Coronary artery (tissue), 2 donors: ENCODE data around the gene IFT20.
"Not testable (repeated sequence)": the region's sequence is repeated elsewhere in the genome, so short reads cannot be mapped to it uniquely, and the experiment has no call there.

Experiments
- DNase-seq: peaks from one replicate; pipeline ENCODE4 v3.0.0-alpha.2; 2017; ENCODE audit warnings: low spot score
- H3K27ac ChIP-seq, 2 donors: fragments of 200-600 bp; sonication (generic); one replicate each; pipeline ENCODE4 v1.5.1; 2016 to 2019
- H3K4me3 ChIP-seq: fragments of 200-600 bp; sonication (generic); 2 replicates; pipeline ENCODE4 v1.5.1; 2016; ENCODE audit warnings: mild to moderate bottlenecking, moderate library complexity
- TF ChIP-seq, protein P1 (sequence below): fragments of 200-600 bp; sonication (generic); IDR thresholded peaks from one replicate; pipeline ENCODE4 v1.5.1; 2019; ENCODE audit warnings: antibody characterized with exemption

IFT20 gene

DNA sequence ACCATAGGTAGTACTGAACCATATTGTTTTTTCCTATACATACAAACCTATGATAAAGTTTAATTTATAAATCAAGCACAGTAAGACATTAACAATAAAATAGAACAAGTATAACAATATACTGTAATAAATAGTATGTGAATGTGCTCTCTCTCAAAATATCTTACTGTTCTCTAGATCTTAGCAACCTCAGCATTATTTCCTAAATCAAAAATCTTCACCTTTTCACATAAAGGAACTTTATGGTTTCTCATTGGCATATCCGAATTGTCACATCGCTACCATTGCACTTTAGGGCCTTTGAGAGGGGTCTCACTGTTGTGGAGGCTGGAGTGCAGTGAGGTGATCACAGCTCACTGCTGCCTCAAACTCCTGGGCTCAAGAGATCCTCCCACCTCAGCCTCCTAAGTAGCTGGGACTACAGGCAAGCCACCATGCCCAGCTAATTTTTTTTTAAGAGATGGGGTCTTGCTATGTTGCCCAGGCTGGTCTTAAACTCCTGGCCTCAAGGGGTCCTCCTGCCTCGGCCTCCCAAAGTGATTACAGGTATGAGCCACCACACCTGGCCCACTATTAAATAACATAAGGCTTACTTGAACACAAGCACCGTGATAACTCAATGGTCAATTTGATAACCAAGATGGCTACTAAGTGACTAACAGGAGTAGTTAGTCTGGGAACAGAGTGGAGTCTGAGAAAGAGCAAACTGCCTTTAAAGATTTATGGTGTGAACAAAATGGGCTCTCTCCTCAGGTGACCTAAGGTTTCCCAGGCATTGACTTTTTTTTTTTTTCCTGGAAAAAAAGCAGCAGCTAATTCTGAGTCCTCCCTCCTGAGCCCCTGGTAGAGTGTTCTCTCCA lies 19.2 kb downstream of the IFT20 start:
- Histone ChIP-seq H3K4me3 (no peak overlapping the region), H3K27ac (no peak overlapping the region)
- TF ChIP-seq, protein P1, sequence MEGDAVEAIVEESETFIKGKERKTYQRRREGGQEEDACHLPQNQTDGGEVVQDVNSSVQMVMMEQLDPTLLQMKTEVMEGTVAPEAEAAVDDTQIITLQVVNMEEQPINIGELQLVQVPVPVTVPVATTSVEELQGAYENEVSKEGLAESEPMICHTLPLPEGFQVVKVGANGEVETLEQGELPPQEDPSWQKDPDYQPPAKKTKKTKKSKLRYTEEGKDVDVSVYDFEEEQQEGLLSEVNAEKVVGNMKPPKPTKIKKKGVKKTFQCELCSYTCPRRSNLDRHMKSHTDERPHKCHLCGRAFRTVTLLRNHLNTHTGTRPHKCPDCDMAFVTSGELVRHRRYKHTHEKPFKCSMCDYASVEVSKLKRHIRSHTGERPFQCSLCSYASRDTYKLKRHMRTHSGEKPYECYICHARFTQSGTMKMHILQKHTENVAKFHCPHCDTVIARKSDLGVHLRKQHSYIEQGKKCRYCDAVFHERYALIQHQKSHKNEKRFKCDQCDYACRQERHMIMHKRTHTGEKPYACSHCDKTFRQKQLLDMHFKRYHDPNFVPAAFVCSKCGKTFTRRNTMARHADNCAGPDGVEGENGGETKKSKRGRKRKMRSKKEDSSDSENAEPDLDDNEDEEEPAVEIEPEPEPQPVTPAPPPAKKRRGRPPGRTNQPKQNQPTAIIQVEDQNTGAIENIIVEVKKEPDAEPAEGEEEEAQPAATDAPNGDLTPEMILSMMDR = no peak
- DNase-seq = no peak

DNA sequence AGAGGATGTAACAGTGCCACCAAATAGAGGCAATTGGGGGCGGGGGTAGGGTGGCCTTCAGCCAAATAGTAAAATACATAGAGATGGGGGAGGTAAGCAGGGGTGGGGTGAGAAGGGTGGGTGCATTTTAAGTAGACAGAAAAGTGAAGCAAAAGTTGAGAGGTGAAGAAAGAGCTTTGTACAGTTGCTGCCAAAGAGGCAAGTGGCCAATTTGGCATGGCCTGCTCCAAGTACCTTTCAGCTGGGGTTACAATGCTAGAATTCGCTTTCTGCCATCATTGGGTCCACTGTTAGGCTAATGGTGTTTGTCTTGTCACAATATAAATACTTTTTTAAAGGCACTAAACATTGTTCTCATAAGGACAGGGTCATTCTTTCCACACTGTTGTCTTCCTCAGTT lies 21.4 kb downstream of the IFT20 start:
- Histone ChIP-seq H3K27ac (no peak overlapping the region), H3K4me3 (no peak overlapping the region)
- TF ChIP-seq, protein P1 = no peak
- DNase-seq = no peak

DNA sequence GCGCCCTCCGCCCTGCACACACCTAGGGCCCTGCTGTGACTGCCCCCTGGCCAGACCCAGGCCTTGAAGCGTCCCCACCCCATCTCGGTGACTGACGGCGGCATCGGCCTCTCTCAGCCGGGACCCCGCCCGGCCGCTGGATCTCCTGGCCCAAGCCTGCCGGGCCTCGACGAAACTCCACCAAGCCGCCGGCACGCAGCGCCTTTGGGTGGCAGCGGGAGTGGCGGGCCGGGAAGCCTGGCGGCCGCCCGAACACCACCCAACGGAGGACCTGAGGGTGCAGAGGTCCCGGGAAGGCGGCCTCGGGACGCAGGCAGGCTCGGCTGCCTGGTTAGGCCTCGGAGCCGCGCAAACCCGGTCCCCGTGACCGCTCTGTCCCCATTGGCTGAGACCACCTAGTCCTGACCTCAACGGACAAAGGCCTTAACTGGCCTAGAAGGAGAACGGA lies 28.3 kb downstream of the IFT20 start:
- H3K27ac ChIP-seq = no peak overlapping the region
- no peak overlapping the region for H3K4me3 ChIP-seq
- no peak for DNase-seq

DNA sequence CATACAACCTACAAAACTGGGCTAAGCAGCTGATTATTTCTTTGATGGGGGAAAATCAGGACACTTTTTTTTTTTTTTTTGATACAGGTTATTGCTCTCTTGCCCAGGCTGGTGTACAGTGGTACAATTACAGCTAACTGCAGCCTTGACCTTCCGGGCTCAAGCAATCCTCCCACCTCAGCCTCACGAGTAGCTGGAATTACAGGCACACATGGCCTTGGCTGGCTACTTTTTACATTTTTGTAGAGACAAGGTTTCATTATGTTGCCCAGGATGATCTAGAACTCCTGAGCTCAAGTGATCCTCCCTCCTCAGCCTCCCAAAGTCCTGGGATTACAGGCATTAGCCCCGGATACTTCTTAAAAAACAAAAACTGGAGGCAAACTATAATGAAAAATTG lies 36.8 kb downstream of the IFT20 start:
- TF ChIP-seq, protein P1 = no peak
- H3K4me3 ChIP-seq = no peak overlapping the region
- H3K27ac ChIP-seq = no peak overlapping the region

More for the DNA sequence above, 28.3 kb downstream of the IFT20 start:
- TF ChIP-seq, protein P1 = no peak

DNA sequence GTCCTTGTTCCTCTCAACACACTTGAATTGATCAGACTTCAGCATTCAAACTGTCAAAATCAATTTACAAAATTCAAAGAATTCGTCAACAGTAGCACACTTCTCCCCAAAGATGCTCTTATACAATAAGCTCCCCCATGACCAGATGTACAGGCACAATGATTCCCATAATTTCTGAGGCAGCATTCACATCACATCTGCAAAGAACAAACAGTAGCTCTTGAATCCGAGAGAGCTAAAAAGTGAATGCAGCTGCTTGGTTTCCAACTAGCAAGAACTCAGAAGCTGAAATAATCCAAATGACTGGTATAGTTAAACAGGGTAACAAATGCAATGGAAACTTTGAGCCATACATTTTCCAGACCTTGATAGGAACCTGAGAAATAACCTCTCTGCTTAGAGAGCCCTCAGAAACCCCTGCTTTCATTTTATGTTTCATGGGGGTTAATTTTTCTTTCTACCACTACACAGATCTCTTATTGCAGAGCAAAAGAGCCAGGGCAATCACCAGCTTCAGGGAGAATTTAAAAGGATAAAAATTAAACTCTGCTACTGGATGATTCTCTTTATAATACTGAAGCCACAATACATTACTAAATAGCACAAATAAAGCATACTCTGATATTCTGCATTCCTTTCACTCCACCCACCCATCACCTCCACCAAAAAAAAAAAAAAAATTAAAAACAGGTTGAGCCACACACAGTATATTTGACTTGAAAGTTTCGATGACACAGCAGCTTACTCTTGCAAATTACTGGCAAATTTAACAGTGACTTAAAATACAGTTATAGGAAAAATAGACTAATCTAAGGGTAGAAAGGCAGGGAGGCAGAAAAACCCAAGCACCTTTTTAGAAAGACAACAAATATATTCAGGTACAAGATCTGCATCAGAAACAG lies 39.3 kb downstream of the IFT20 start:
- no peak overlapping the region for H3K4me3 ChIP-seq
- H3K27ac ChIP-seq = no peak overlapping the region
- DNase-seq = no peak
- TF ChIP-seq, protein P1 = no peak

More for the DNA sequence above, 36.8 kb downstream of the IFT20 start:
- DNase-seq = no peak

DNA sequence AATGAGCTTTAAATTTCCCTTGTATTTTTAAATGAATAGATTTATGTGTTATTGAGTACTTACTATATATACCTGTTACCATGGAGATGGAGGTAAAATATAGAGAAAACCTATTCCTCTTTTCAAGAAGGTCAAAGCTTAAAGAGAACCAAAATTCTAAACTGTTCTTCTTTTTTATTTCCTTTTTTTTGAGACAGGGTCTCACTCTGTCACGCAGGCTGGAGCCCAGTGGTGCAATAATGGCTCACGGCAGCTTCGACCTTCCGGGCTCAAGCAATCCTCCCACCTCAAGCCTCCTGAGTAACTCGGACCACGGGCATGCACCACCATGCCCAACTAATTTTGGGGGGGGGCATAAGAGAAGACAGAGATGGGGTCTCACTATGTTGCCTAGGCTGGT lies 41.3 kb downstream of the IFT20 start:
- no peak for DNase-seq
- Histone ChIP-seq H3K27ac (no peak overlapping the region), H3K4me3 (no peak overlapping the region)
- TF ChIP-seq, protein P1 = no peak

DNA sequence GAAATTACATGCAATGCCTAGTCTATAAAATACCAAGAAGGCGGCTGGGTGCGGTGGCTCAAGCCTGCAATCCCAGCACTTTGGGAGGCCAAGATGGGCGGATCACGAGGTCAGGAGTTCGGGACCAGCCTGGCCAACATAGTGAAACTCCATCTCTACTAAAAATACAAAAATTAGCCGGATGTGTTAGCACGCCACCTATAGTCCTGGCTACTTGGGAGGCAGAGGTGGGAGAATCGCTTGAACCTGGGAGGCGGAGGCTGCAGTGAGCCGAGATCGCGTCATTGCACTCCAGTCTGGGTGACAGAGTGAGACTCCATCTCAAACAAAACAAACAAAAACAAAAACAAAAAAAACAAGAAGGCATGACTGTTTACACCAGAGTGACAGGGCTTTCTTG lies 42.4 kb downstream of the IFT20 start:
- DNase-seq, H3K27ac ChIP-seq, H3K4me3 ChIP-seq: not testable (repeated sequence)
